Measurements from ENCODE around the gene CD55.

Gene CD55

DNA sequence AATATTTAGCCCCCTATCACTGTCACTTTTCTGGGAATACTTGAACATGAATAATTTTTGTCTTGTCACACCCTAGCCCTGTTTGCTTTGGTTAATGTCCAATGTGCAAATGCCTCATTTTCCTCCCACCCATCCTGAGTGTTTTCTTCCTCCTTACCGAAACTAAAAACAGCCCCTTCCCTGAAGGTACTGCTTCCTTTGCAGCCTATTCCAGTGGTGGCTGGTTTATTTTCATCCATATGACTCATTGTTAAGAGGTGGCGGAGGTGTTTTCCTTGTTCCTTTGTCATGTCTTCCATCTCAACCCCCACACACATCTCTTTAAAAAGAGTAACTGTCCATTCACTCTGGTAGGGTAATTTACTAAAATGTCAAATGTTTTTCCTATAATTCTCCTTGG, 40.4 kb downstream of the CD55 start:
- DNase-seq (ENCODE audit: low spot score) = no peak

- no peak for DNase-seq (ENCODE audit: low spot score)
Observed at GRCh38 chr1:207362962-207363860, 41.7 kb downstream of the CD55 start.

DNA sequence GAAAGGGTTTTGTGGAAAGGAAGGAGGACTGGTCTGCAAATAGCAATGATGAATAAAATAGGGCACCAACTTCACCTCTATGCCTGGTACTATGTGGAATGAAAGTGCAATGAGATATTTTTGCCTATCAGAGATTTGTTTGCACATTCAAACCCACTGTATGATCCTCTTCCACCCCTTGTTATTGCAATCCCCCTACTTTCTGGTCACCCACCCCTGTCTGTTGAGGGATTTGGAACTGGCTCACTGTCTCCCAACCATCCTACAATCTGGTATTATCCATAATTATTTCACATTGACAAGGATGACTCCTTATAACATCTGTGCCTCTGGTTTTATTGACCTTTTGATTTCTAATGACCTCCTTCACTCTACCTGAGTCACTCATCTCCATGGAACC, 42.4 kb downstream of the CD55 start:
- no peak for DNase-seq (ENCODE audit: low spot score)

GRCh38 chr1:207364614-207365013, 43.1 kb downstream of the CD55 start:
- DNase-seq (ENCODE audit: low spot score) = no peak

DNA sequence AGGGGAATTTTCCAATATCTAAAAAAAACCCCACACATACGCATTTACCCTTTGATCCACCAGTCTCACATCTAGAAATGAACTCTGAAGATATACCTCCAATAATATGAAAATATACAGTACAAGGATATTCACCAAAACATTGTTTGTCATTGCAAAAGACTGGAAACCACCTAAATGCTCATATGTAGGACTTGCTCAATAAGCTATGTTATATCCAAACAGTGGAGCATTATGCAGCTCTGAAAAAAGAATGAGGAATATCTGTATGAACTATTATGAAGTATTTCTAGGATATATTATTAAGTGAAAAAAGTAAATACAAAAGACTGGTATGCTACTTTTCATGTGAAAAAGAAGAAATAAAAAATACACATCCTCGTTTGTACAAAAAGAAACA, 43.6 kb downstream of the CD55 start:
- DNase-seq (ENCODE audit: low spot score) = no peak

DNA sequence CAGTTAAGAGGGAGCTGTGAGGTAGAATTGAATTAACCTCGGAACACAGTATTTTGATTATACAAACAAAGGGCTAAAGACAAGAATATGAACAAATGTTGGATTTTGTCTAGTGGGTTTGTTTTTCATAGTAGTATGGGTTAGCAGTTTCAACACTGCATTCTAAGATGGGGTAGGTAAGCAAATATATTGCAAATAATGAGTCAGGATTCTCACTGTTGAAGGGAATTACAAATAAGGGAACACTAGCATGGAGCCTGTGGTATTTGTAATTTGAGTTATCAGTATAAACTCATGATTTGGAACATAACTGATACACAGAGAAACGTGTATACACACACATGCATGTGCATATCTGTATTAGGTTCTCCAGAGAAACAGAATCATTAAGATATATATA, 44.5 kb downstream of the CD55 start:
- no peak for DNase-seq (ENCODE audit: low spot score)

DNA sequence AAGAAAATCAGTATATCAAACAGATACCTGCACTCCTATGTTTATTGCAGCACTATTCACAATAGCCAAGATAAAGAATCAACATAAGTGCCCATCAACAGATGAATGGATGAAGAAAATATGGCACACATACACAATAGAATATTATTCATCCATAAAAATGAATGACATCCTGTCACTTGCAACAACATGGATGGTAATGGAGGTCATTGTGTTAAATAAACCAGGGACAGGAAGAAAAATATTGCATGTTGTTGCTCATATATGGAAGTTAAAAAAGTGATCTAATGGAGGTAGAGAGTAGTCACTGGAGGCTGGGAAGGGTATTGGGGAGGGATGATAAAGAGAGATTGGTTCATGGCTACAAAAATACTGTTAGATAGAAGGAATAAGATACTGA, 67.2 kb downstream of the CD55 start:
- no peak for DNase-seq (ENCODE audit: low spot score)

- no peak for DNase-seq (ENCODE audit: low spot score)
Observed at GRCh38 chr1:207389728-207390464, 68.4 kb downstream of the CD55 start.

DNA sequence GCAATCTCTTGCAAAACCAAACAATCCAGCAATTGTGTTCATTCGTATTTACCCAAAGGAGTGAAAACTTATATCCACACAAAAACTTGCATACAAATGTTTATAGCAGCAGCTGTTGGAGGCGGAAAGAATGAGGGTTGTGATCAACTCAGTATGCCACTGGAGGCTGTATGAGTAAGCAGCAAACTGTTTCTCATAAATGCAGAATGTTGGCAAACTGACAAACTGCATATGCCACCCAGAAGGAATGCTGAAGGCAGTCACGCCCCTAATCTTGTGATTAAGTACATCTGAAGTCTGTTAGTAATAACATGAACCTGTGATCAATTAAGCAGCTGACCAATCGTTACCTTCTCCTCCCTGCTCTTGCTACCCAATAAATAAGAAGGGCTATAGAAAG, 72.1 kb downstream of the CD55 start:
- no peak for DNase-seq (ENCODE audit: low spot score)

DNA sequence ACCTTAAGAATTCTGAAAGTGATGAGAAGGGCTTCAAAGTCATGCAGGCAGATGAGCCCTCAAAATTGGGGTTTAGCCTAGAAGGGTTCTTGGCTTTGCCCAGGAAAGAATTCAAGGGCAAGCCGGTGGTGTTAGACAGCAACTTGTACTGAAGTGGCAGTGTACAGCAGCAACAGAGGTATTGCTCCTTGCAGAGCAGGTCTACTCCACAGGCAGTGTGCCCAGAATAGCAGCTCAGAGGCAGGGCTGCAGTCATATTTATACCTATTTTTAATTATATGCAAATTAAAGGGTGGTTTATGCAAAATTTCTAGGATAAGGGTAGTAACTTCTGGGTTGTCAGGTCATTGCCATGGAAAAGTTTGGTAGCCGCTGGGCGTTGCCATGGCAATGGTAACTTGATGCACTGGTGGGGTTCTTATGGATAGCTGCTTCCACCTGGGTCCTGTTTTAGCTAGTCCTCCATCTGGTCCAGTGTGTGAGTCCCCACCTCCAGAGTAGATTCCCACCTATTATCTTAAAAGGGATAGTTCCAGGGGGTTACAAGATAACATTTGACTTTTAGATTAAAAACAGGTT, 74.8 kb downstream of the CD55 start:
- no peak for DNase-seq (ENCODE audit: low spot score)

DNA sequence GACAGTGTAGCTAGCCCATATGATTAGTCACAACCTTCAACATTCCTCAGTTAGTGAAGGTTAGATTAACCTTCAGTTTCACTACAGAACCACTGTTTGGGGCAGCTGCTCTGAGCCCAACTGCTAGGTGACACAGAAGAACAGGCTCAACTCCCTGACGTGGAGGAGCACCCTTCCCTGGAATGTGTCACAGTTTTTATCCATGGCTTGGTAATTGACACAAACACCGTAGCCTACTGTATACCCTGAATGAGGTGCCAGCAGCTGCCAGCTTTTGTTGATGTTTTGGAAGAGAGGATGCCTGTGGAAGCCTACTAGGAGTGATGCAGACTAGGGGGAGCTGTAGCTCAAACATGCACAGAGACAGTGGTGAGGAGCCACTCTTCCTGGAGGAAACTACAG, 76.0 kb downstream of the CD55 start:
- DNase-seq (ENCODE audit: low spot score) = no peak

DNA sequence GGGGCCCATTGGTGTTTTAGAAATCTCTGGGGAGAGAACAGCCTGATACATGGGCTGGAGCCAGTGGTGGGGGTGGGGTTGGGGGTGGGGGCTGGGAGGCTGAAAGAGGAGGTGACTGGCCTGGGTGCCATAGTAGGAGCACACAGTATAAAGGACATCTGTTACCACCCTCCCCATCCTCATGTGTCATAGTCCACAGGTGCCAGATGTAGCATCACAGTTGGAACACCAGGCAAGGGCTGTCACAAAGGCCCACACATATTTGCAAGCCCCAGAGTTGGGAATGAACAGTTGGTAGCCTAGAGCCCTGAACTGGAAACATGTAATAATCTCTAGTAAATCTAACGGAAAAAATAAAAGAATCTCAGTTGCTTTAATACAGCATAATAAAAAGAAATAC, 77.5 kb downstream of the CD55 start:
- DNase-seq (ENCODE audit: low spot score) = no peak

- no peak for DNase-seq (ENCODE audit: low spot score)
Observed at GRCh38 chr1:207401578-207401977, 80.1 kb downstream of the CD55 start.

DNA sequence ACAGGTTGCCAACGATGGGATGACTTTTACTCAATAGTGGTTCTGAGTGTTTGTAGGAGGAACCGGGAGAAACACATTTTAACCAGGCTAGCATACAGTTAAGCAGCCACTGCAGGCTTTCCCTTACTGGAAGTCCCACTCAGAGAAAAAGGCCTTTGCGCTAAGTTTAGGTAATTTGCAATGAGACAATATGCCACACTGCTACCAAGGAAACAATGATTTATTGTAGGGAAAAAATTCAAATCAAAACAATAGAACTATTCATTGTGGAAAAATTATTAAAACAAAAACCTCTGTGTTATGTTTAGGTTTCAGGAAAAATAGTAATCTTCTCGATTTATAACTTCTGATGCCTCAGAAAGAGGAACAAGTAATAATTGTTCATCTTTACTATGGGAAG, 81.3 kb downstream of the CD55 start:
- no peak for DNase-seq (ENCODE audit: low spot score)

DNA sequence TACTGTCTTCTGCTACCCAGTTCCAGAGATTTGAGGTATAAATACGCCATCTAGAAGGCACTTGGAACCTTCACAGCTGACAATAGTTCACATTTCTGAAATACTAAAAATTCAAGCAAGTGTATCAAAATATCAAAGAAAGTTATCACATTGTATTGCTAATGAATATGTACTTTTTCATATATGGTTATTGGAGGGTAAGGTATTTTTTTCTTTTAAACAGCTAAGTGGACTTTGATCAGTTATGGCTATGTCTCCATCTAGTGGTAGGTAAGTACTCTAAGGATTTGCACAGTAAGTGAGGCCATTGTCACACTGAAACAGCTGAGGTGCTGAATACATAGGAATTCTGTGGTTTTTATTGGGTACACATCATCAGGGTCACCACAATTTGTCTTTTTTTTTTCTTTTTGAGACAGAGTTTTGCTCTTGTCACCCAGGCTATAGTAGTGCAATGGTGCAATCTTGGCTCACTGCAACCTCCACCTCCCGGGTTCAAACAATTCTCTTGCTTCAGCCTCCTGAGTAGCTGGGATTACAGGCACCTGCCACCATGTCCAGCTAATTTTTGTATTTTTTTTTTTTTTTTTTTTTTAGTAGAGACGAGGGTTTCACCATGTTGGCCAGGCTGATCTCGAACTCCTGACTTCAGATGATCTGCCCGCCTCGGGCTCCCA, 83.5 kb downstream of the CD55 start:
- peak; percentile 36 for DNase-seq (ENCODE audit: low spot score)

GRCh38 chr1:207405814-207406213, 84.3 kb downstream of the CD55 start:
- no peak for DNase-seq (ENCODE audit: low spot score)

DNA sequence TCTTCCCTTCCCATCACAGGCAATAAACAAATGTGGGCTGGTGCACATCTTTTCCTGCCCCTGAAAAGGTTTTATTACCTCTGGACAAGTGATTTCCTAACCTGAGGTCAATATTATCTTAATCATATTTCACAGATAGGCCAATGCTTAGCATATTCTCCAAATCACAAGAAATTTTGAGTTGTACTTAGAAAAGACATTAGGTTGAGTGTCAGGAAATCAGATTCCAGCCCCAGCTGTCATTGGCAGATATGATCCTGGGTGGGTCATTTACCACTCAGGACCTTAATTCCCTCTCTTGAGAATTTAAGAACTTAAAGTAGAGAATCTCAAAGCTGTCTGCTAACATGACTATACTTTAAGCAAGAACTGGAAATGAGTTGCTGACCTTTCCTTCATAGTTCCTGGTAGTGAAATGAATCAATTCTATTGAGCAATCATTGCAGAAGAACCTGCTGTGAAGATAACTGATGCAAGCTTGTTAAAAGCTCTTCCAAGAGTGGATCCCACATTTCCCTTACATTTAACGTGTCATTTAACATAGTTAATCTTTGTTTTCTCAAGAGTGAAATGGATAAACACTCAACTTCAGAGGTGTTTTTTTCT, 86.3 kb downstream of the CD55 start:
- no peak for DNase-seq (ENCODE audit: low spot score)

Data from SK-N-DZ (cell line).